Fibroblast of villous mesenchyme (primary cell): ENCODE data around the gene DAPK2. TPM values are rescaled to one million over a fixed set of nuclear protein-coding genes. Genes with fewer than 3 reads are reported as not detected.

ENCODE experiments used
- DNase-seq: peaks from one replicate; pipeline ENCODE4 v3.0.0-alpha.2; 2010; ENCODE audit warnings: low read depth
- H3K4me3 ChIP-seq: 2 replicates; pipeline ENCODE4 v1.5.1; 2011; ENCODE audit warnings: low read depth, mild to moderate bottlenecking, low read length
- small RNA-seq: library from RNA; depleted of rRNA; stranded (forward); fragments of <200 nt; gene quantifications from one replicate; pipeline ENCODE3, GENCODE V24; 2012
- total RNA-seq: library from RNA; depleted of rRNA; stranded (reverse); fragments of >200 nt; gene quantifications from 2 replicates; pipeline ENCODE4 v1.2.3, GENCODE V29; 2012
- TF ChIP-seq, protein P1 (sequence below): IDR thresholded peaks from 2 replicates; pipeline ENCODE4 v1.5.1; 2012; ENCODE audit warnings: low read depth, mild to moderate bottlenecking, low read length; ENCODE audit not compliant: insufficient read depth

DAPK2 gene
- total RNA-seq, 1 donor, result 8.2 TPM

DNA sequence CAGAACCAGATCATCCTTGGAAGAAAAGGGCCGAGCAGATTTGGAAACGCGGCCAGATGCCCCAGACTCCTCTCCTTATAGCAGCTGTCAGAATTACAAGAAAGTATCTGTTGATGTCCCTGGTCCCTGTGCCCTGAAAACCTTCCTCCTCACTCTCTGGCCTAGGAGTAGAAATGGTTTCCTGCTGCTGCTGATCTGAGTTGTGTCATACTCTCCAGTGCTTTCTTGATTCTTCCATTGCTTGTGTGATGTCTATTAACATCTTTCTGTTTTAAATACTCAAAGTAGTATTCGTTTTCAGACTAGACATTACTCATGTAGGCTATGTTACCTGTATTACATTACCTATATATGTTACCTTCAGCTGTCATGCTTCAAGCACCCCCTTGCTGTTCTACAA lies 185.7 kb downstream of the DAPK2 start:
- H3K4me3 ChIP-seq, result no peak overlapping the region
- DNase-seq, result no peak
- TF ChIP-seq, protein P1, sequence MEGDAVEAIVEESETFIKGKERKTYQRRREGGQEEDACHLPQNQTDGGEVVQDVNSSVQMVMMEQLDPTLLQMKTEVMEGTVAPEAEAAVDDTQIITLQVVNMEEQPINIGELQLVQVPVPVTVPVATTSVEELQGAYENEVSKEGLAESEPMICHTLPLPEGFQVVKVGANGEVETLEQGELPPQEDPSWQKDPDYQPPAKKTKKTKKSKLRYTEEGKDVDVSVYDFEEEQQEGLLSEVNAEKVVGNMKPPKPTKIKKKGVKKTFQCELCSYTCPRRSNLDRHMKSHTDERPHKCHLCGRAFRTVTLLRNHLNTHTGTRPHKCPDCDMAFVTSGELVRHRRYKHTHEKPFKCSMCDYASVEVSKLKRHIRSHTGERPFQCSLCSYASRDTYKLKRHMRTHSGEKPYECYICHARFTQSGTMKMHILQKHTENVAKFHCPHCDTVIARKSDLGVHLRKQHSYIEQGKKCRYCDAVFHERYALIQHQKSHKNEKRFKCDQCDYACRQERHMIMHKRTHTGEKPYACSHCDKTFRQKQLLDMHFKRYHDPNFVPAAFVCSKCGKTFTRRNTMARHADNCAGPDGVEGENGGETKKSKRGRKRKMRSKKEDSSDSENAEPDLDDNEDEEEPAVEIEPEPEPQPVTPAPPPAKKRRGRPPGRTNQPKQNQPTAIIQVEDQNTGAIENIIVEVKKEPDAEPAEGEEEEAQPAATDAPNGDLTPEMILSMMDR, result no peak

DNA sequence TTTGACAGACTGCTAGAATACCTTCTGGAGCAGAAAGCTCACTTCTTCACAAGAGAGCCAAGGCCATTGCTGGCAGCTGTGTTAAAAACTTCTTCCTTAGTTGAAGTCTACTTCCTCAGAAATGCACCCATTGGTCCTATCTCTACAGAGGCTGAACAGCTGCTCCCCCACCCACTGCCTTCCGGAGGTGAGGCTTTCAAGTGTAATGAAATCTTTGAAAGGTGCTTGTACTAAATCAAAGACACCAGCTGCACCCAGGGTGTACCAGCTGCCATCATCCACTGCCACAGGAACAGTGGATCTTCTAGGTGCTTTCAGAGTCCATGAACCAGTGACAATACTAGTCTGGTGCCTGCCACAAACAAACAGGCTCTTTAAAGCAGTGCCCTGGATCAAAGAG lies 186.1 kb downstream of the DAPK2 start:
- TF ChIP-seq, protein P1, result no peak
- no peak for DNase-seq
- H3K4me3 ChIP-seq, result no peak overlapping the region

DNA sequence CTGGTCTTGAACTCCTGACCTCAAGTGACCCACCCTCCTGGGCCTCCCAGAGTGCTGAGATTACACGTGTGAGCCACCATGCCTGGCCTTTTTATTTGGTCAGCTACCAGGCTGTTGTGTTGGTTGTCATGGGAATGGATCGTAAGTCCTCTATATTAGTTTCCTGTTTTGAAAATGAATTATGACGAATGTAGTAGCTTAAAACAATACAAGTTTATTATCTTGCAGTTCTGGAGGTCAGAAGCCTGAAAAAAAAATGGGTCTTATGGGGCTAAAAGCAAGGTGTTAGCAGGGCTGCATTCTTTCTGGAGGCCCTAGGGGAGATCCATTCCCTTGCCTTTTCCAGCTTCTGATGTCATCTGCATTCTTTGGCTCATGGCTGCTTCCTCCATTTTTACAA lies 187.4 kb downstream of the DAPK2 start:
- DNase-seq, result no peak
- no peak overlapping the region for H3K4me3 ChIP-seq
- TF ChIP-seq, protein P1, result no peak

DNA sequence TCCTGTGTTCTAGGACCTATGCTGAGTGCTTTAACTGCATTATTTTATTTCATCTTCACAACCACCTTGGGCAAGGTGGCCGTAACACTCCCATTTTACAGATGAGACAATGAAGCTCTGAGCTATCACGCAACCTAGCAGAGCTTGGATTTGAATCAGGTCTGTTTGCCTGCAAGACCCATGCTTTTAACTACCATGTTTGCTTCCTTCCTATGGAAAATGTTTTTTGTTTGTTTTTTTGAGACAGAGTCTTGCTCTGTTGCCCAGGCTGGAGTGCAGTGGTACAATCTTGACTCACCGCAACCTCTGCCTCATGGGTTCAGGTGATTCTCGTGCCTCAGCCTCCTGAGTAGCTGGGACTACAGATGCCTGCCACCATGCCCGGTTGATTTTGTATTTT lies 187.8 kb downstream of the DAPK2 start:
- H3K4me3 ChIP-seq, result no peak overlapping the region
- DNase-seq, result no peak
- TF ChIP-seq, protein P1, result no peak

DNA sequence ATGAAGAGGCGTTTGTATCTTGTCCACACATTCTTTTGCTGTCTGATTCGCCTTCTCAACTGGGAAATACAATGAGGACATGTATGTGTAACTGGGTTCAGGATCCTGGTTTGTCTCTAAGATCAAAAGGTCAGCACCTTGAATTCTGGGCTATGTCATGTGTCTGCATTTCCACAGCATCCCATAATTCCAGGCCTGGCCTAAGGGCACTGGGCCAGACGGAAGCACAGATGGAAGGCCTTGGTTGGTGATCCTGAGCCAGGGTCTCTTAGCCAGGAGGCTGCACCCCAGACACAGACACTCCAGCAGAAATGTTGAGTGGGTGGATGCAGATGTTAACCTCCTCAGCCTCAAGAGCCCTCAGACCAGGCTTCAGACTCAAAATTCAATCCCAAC lies 188.8 kb downstream of the DAPK2 start:
- TF ChIP-seq, protein P1, result no peak
- H3K4me3 ChIP-seq, result no peak overlapping the region
- DNase-seq, result no peak

Small RNA genes lying within 50 kb of the gene (small RNA-seq; reads per million reads assigned to genes)
- not detected for gene AC015914.2
- gene MIR422A, result not detected

Other genes starting within 250 kb of the DAPK2 start
- 71.2 and 88.9 TPM in 2 replicates for gene HERC1, start 212.5 kb downstream of the DAPK2 start, total RNA-seq
- 55.1 and 62.6 TPM in 2 replicates for gene CIAO2A, start 47.4 kb upstream of the DAPK2 start, total RNA-seq
- gene SNX1, start 49.5 kb upstream of the DAPK2 start, total RNA-seq, result 33.5 and 42.7 TPM in 2 replicates
- gene SNX22, start 105.2 kb upstream of the DAPK2 start, total RNA-seq, result under 0.01 and 0.32 TPM in 2 replicates
- gene PPIB, start 116.5 kb upstream of the DAPK2 start, total RNA-seq, result 654 and 959 TPM in 2 replicates